T-cell (primary cell): ENCODE data around the gene ZFX. TPM values are rescaled to one million over a fixed set of nuclear protein-coding genes. Genes with fewer than 3 reads are reported as not detected.

Experiments used
- ATAC-seq, 4 experiments: fragments of 200-7000 bp in 3 of 4; fragments of 150-1000 bp in 1 of 4; cut with Tn5 transposase; replicated peaks in 1 of 4; 1 replicate in 3 of 4; 2 replicates in 1 of 4; pipeline ENCODE4 v1.10.0; 2021; ENCODE audit warnings: moderate library complexity in 3 of 4, mild to moderate bottlenecking in 2 of 4, moderate number of reproducible peaks in 1 of 4
- CTCF ChIA-PET, 2 donors: fragments of 300-600 bp; sonication (Branson Sonifier 250); formaldehyde crosslinking; loops; one replicate each; lab custom pipeline; 2022; ENCODE audit warnings: antibody characterized with exemption in 2 of 2; lab: Charles Lee
- POLR2A ChIA-PET, 2 donors: fragments of 300-600 bp; sonication (Branson Sonifier 250); formaldehyde crosslinking; loops; one replicate each; lab custom pipeline; 2022; ENCODE audit warnings: antibody characterized with exemption in 2 of 2; lab: Charles Lee
- DNase-seq, 35 experiments: peaks; one replicate each; pipeline versions ENCODE4 v3.0.0 to v3.0.0-alpha.2; 2013 to 2023
- H3K27ac ChIP-seq: one replicate; pipeline ENCODE4 v1.5.1; 2013; ENCODE audit warnings: low read length
- H3K27me3 ChIP-seq, 2 experiments: replicated peaks in 1 of 2; 1 replicate in 1 of 2; 2 replicates in 1 of 2; pipeline versions ENCODE4 v1.6.1 to v1.7.0; 2013; ENCODE audit warnings: low read length in 1 of 2, mixed read lengths in 1 of 2; ENCODE audit not compliant: control insufficient read depth in 2 of 2, insufficient read depth in 2 of 2; ENCODE audit errors: extremely low read depth in 1 of 2
- H3K36me3 ChIP-seq, 2 donors: 1 replicate in 1 of 2; 2 replicates in 1 of 2; pipeline versions ENCODE4 v1.6.1 to v1.7.0; 2013; ENCODE audit warnings: low read length in 1 of 2; ENCODE audit not compliant: control insufficient read depth in 2 of 2, insufficient read depth in 1 of 2; ENCODE audit errors: extremely low read depth in 1 of 2
- H3K4me1 ChIP-seq, 2 experiments: 1 replicate in 1 of 2; 2 replicates in 1 of 2; pipeline versions ENCODE4 v1.6.1 to v1.7.0; 2013; ENCODE audit warnings: low read length in 2 of 2, mixed read lengths in 1 of 2; ENCODE audit not compliant: insufficient read depth in 2 of 2, control insufficient read depth in 1 of 2; ENCODE audit errors: extremely low read depth in 1 of 2
- H3K4me3 ChIP-seq, 2 donors: 1 replicate in 1 of 2; 2 replicates in 1 of 2; pipeline versions ENCODE4 v1.5.1 to v1.7.0; 2013; ENCODE audit warnings: mild to moderate bottlenecking in 2 of 2, low read length in 1 of 2, moderate library complexity in 1 of 2; ENCODE audit not compliant: control insufficient read depth in 1 of 2; ENCODE audit errors: extremely low read depth in 1 of 2
- H3K9me3 ChIP-seq: 2 replicates; pipeline ENCODE4 v1.7.0; 2013
- H3K27ac Mint-ChIP-seq, 2 donors: one replicate each; pipeline ENCODE4 v1.8.0; 2020 to 2021; ENCODE audit warnings: mild to moderate bottlenecking in 2 of 2, mixed read lengths in 2 of 2
- H3K27me3 Mint-ChIP-seq, 2 donors: one replicate each; pipeline ENCODE4 v1.8.0; 2021 to 2022; ENCODE audit warnings: mixed read lengths in 2 of 2
- H3K36me3 Mint-ChIP-seq: one replicate; pipeline ENCODE4 v1.8.0; 2021; ENCODE audit warnings: mixed read lengths
- H3K4me1 Mint-ChIP-seq, 3 donors: one replicate each; pipeline ENCODE4 v1.8.0; 2020 to 2022; ENCODE audit warnings: mixed read lengths in 3 of 3, mild to moderate bottlenecking in 1 of 3
- H3K4me3 Mint-ChIP-seq, 3 donors: one replicate each; pipeline ENCODE4 v1.8.0; 2020 to 2022; ENCODE audit warnings: mild to moderate bottlenecking in 3 of 3, mixed read lengths in 3 of 3, moderate library complexity in 3 of 3
- H3K9me3 Mint-ChIP-seq, 3 donors: one replicate each; pipeline ENCODE4 v1.8.0; 2020 to 2022; ENCODE audit warnings: mixed read lengths in 3 of 3
- WGBS: methylation state at CpG from one replicate; pipeline ENCODE4 v1.1.5; 2013; ENCODE audit warnings: missing lambda C conversion rate; ENCODE audit not compliant: insufficient coverage; 5-methylcytosine and 5-hydroxymethylcytosine counted together
- total RNA-seq, 35 experiments: library from RNA in 6 of 35; stranded (reverse) in 6 of 35; fragments of 120-200 nt in 1 of 35; gene quantifications; one replicate each; pipeline versions ENCODE4 v1.2.1 to v1.2.4 and lab custom pipeline; 2013 to 2026

ZFX gene
- total RNA-seq, 5 donors from 2014 or later (not counting 1 experiment from before 2014, with no cell fraction given): 52.5 to 95.3 (median 66.5) TPM

DNA sequence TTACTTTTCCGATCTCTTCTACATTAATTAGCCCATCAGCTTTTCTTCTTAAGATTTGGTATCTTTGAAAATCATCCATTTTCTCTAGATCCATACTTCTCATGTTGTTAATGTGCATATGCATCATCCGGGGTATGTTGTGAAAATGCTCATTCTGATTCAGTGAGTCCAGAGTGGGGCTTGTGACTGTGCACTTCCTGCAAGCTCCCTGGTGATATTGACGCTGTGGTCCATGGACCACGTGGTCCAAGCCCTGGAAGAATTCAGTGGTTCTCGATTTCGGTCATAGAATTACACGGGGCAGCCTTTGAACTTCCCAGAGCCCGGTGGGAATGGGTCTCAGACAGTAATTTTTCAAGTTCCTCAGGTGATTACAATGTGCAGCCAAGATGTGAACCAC is 69.8 kb downstream of the ZFX start:
- Histone ChIP-seq H3K27me3 (no peaks in the 10 kb centered on the region), H3K4me3 (no peak overlapping the region), H3K36me3 (peaks cover 3 to 5% of the 10 kb centered on the region in 2 donors), H3K4me1 (no peaks in the 10 kb centered on the region), H3K27ac (no peak overlapping the region), H3K9me3 (no peaks in the 10 kb centered on the region)
- Mint-ChIP-seq H3K36me3 (no peaks in the 10 kb centered on the region), H3K9me3 (no peaks in the 10 kb centered on the region), H3K27ac (no peak overlapping the region), H3K4me1 (peaks cover 5 to 11% (median 8%) of the 10 kb centered on the region in 3 donors), H3K4me3 (no peak overlapping the region), H3K27me3 (no peaks in the 10 kb centered on the region)
- ChIA-PET CTCF (no interaction called here), POLR2A (no interaction called here)
- ATAC-seq (no peak), DNase-seq (no peak)
- no CpG with 5 or more reads among the region's 8 CpGs for WGBS

DNA sequence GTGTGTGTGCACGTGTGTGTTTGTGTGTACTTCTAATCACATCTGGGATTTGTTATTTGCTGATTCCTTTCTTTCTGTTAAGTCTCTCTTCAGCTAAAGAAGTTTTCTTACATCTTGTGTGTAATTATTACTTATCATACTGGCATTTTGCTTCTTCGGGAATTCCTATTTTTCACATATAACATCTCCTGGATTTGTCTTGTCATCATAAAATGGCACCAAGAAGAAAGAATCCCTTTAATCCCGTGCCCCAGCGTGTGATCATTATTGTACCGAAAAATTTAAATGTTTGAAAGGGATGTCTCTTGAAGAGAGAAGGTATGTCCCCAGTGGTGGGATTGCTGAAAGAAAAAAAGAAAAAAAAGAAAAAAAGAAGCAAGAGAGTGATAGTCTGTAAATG is 72.3 kb downstream of the ZFX start:
- WGBS: no CpG with 5 or more reads among the region's 5 CpGs

DNA sequence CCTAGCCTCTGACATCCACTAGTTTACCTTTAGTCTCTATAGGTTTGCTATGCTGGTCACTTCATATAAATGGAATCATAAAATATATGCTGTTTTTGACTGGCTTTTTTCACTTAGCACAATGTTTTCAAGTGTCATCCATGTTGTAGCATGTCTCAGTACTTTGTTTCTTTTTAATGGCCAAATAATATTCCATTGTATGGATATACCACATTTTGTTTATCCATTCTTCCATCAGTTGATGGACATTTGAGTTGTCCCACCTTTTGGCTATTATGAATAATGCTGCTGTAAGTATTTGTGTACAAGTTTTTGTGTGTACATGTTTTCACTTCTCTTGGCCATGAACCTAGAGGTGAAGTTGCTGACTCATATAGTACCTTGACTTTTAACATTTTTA is 75.7 kb downstream of the ZFX start:
- no peaks in the 10 kb centered on the region for H3K27me3 ChIP-seq
- POLR2A ChIA-PET: no interaction called here
- Mint-ChIP-seq H3K9me3 (peaks cover 0 to 4% (median 4%) of the 10 kb centered on the region in 3 donors), H3K27ac (no peak overlapping the region), H3K36me3 (no peaks in the 10 kb centered on the region), H3K4me3 (no peak overlapping the region), H3K27me3 (peaks cover 0 to 3% of the 10 kb centered on the region in 2 donors), H3K4me1 (no peaks in the 10 kb centered on the region)
- ATAC-seq: no peak
- H3K4me3 ChIP-seq: no peak overlapping the region
- DNase-seq: no peak
- H3K36me3 ChIP-seq: no peaks in the 10 kb centered on the region
- CTCF ChIA-PET: no interaction called here
- no peaks in the 10 kb centered on the region for H3K4me1 ChIP-seq
- H3K27ac ChIP-seq: no peak overlapping the region
- H3K9me3 ChIP-seq: no peaks in the 10 kb centered on the region

More for the DNA sequence above, 72.3 kb downstream of the ZFX start:
- Mint-ChIP-seq H3K27ac (no peak overlapping the region), H3K27me3 (no peaks in the 10 kb centered on the region), H3K36me3 (no peaks in the 10 kb centered on the region), H3K4me1 (no peaks in the 10 kb centered on the region), H3K4me3 (no peak overlapping the region), H3K9me3 (peaks cover 0 to 4% (median 0%) of the 10 kb centered on the region in 3 donors)
- Histone ChIP-seq H3K9me3 (no peaks in the 10 kb centered on the region), H3K4me1 (no peaks in the 10 kb centered on the region), H3K36me3 (peaks cover 0 to 5% of the 10 kb centered on the region in 2 donors), H3K4me3 (no peak overlapping the region), H3K27ac (no peak overlapping the region), H3K27me3 (no peaks in the 10 kb centered on the region)
- ChIA-PET CTCF (no interaction called here), POLR2A (no interaction called here)
- no peak for DNase-seq
- ATAC-seq: no peak

DNA sequence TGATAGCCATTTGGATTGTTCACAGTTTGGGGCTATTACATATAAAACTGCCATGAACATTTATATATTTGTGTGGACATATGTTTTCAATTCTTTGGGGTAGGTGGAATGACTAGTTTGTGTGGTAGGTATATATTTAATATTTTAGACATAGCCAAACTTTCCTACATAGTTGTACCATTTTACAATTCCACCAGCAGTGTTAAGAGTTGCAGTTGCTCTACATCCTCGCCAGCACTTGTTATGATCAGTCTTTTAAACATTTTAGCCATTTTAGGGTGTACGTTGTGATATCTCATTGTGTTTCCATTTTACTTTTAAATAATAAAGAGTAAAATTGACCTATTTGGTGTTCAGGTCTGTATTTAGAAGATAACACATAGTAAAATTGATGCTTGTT is 76.6 kb downstream of the ZFX start:
- no peak overlapping the region for H3K27ac ChIP-seq
- ATAC-seq (no peak), DNase-seq (no peak)
- no peaks in the 10 kb centered on the region for H3K9me3 ChIP-seq
- peaks cover 0 to 4% (median 4%) of the 10 kb centered on the region in 3 donors for H3K9me3 Mint-ChIP-seq
- H3K4me3 ChIP-seq: no peak overlapping the region
- no peaks in the 10 kb centered on the region for H3K36me3 Mint-ChIP-seq
- H3K4me1 Mint-ChIP-seq: no peaks in the 10 kb centered on the region
- no CpG with 5 or more reads among the region's 2 CpGs for WGBS
- POLR2A ChIA-PET: no interaction called here
- CTCF ChIA-PET: no interaction called here
- peaks cover 0 to 4% of the 10 kb centered on the region in 2 donors for H3K27me3 Mint-ChIP-seq
- H3K27ac Mint-ChIP-seq: no peak overlapping the region
- no peak overlapping the region for H3K4me3 Mint-ChIP-seq
- H3K27me3 ChIP-seq: no peaks in the 10 kb centered on the region
- H3K36me3 ChIP-seq: no peaks in the 10 kb centered on the region
- H3K4me1 ChIP-seq: no peaks in the 10 kb centered on the region

DNA sequence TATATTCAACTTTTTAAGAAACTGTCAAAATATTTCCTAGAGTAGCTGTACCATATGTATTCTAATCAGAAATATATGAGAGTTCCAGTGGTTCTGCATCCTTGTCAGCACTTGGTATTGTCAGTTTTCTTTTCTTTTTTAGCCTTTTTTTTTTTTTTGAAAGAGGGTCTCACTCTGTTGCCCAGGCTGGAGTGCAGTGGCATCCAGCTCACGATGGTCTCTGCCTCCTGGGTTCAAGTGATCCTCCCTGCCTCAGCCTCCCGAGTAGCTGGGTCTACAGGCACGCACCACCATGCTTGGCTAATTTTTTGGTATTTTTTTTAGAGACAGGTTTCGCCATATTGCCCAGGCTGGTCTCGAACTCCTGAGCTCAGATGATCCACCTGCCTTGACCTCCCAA is 79.1 kb downstream of the ZFX start:
- POLR2A ChIA-PET: interaction anchor here in 1 of 2 donors (0.6 kb wide), 1 partner anchor 57 kb away, joined by 16 read pairs; no protein-coding TSS in a partner anchor
- H3K27ac ChIP-seq: no peak overlapping the region
- DNase-seq (no peak), ATAC-seq (no peak)
- H3K9me3 Mint-ChIP-seq: peaks cover 0 to 4% (median 4%) of the 10 kb centered on the region in 3 donors
- 80% methylated on average over 1 of the region's 5 CpGs for WGBS
- no peaks in the 10 kb centered on the region for H3K27me3 ChIP-seq
- H3K9me3 ChIP-seq: no peaks in the 10 kb centered on the region
- H3K27me3 Mint-ChIP-seq: peaks cover 0 to 4% of the 10 kb centered on the region in 2 donors
- no peak overlapping the region for H3K27ac Mint-ChIP-seq
- no peaks in the 10 kb centered on the region for H3K36me3 Mint-ChIP-seq
- no peaks in the 10 kb centered on the region for H3K36me3 ChIP-seq
- H3K4me3 ChIP-seq: no peak overlapping the region
- H3K4me3 Mint-ChIP-seq: no peak overlapping the region
- CTCF ChIA-PET: interaction anchor here (0.6 to 0.7 kb wide), 2 partner anchors 415 to 616 kb away, joined by 3 to 4 read pairs; no protein-coding TSS in a partner anchor
- H3K4me1 ChIP-seq: no peaks in the 10 kb centered on the region
- H3K4me1 Mint-ChIP-seq: no peaks in the 10 kb centered on the region

DNA sequence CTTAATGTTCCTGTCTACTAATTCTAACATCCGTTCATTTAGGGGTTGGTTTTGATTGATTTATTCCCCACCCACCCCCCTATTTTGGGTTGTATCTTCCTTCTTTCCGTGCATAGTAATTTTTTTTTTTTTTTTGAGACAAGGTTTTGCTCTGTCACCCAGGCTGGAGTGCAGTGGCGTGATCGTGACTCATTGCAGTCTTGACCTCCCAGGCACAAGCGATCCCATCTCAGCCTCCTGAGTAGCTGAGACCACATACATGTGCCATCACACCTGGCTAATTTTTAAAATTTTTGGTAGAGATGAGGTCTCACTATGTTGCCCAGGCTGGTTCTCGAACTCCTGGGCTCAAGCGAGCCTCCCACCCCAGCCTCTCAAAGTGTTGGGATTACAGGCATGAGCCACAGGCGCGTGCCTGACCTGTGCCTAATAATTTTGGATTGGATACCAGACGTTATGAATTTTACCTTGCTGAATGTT is 79.9 kb downstream of the ZFX start:
- CTCF ChIA-PET: no interaction called here
- Histone ChIP-seq H3K4me1 (no peaks in the 10 kb centered on the region), H3K4me3 (no peak overlapping the region), H3K9me3 (no peaks in the 10 kb centered on the region), H3K27ac (no peak overlapping the region), H3K27me3 (no peaks in the 10 kb centered on the region), H3K36me3 (no peaks in the 10 kb centered on the region)
- WGBS: no CpG with 5 or more reads among the region's 10 CpGs
- DNase-seq (no peak), ATAC-seq (no peak)
- POLR2A ChIA-PET: no interaction called here
- H3K27me3 Mint-ChIP-seq: peaks cover 0 to 4% of the 10 kb centered on the region in 2 donors
- H3K4me3 Mint-ChIP-seq: no peak overlapping the region
- peaks cover 0 to 4% (median 4%) of the 10 kb centered on the region in 3 donors for H3K9me3 Mint-ChIP-seq
- H3K4me1 Mint-ChIP-seq: no peaks in the 10 kb centered on the region
- H3K36me3 Mint-ChIP-seq: no peaks in the 10 kb centered on the region
- no peak overlapping the region for H3K27ac Mint-ChIP-seq

DNA sequence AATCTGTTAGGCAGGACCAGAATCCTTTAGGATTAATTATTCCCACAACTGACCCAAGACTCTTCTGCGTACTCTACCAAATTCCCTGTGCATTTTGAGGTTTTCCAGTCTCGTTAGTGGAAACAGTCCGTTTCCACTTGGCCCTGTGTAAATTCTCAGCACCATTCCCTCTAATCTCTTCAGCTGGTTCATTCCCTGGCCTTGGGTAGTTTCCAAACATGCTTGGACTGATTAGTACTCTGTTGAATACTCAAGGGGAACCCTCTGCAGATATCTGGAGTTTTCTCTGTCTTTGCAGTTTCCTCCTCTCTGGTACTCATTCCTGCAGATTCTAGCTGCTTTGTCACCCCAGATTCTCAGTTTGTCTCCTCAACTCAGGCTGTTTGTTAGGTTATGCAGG is 80.4 kb downstream of the ZFX start:
- no peak overlapping the region for H3K4me3 ChIP-seq
- H3K27ac Mint-ChIP-seq: no peak overlapping the region
- ChIA-PET CTCF (no interaction called here), POLR2A (no interaction called here)
- H3K36me3 Mint-ChIP-seq: no peaks in the 10 kb centered on the region
- no peaks in the 10 kb centered on the region for H3K4me1 Mint-ChIP-seq
- no peaks in the 10 kb centered on the region for H3K4me1 ChIP-seq
- no CpG with 5 or more reads among the region's 3 CpGs for WGBS
- no peaks in the 10 kb centered on the region for H3K9me3 ChIP-seq
- no peaks in the 10 kb centered on the region for H3K27me3 ChIP-seq
- H3K9me3 Mint-ChIP-seq: peaks cover 0 to 4% (median 4%) of the 10 kb centered on the region in 3 donors
- H3K27ac ChIP-seq: no peak overlapping the region
- H3K4me3 Mint-ChIP-seq: no peak overlapping the region
- H3K36me3 ChIP-seq: no peaks in the 10 kb centered on the region
- DNase-seq (no peak), ATAC-seq (no peak)
- peaks cover 0 to 4% of the 10 kb centered on the region in 2 donors for H3K27me3 Mint-ChIP-seq
